Lower lobe of right lung (tissue), 2 donors: Measurements from ENCODE around the gene RADX. TPM values are rescaled to one million over a fixed set of nuclear protein-coding genes. Genes with fewer than 3 reads are reported as not detected.
A peak's percentile ranks its signal among the peaks of the same experiment; 100 is the strongest.

Source experiments
- ATAC-seq, 2 donors: fragments of 200-7000 bp; cut with Tn5 transposase; one replicate each; pipeline ENCODE4 v1.9.1; 2020 to 2022; ENCODE audit warnings: mild to moderate bottlenecking in 2 of 2, moderate library complexity in 2 of 2
- DNase-seq: peaks from one replicate; pipeline ENCODE4 v3.0.0-alpha.2; 2020
- H3K27ac ChIP-seq: fragments of 200-600 bp; one replicate; pipeline ENCODE4 v1.8.0; 2022
- H3K27me3 ChIP-seq: fragments of 200-600 bp; one replicate; pipeline ENCODE4 v1.8.0; 2022; ENCODE audit warnings: low read depth
- H3K36me3 ChIP-seq: fragments of 200-600 bp; one replicate; pipeline ENCODE4 v1.8.0; 2022; ENCODE audit warnings: mild to moderate bottlenecking
- H3K4me1 ChIP-seq: fragments of 200-600 bp; one replicate; pipeline ENCODE4 v1.8.0; 2022
- H3K4me3 ChIP-seq: fragments of 200-600 bp; one replicate; pipeline ENCODE4 v1.8.0; 2022; ENCODE audit warnings: mild to moderate bottlenecking
- H3K9me3 ChIP-seq: fragments of 200-600 bp; one replicate; pipeline ENCODE4 v1.8.0; 2022
- intact Hi-C: fragments of 100-400 bp; cut with DNase I; formaldehyde crosslinking; loops from one replicate; pipeline ENCODE4 v1.11.0; 2022
- total RNA-seq: library from RNA; stranded (reverse); fragmentation: NEBNext Ultra II Directional; extraction: Animal tissue kit (Norgen Biotek cat#: 25700); gene quantifications from one replicate; pipeline ENCODE4 v1.2.1, GENCODE V29; 2021
- TF ChIP-seq, protein P1 (sequence below): fragments of 200-600 bp; IDR thresholded peaks from one replicate; pipeline ENCODE4 v1.8.0; 2022; ENCODE audit warnings: antibody characterized with exemption, mild to moderate bottlenecking
- donor health status: DM: no; HTN: yes; CAD: no; lungs with severe emphysema.

RADX gene
- total RNA-seq, 1 donor from 2014 or later, result 3.7 TPM

DNA sequence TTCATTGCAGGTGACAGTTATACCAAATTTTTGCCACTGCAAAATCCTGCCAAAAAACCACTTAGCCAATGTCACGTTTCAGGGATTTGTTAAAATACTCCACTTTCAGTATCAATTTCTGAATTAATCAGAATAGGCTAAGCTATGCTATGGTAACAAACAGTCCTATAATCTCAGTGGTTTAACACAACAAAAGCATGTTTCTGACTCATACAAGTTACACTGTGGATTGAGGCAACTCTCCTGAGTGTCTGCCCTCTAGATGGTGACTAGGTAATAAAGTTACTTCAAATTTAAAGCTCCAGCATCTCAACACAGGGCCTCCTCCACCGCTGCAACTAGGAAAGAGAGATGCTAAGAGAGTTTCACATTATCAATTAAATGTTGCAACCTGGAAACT lies 23.0 kb upstream of the RADX start:
- no peaks in the 10 kb centered on the region for H3K36me3 ChIP-seq
- no peaks in the 10 kb centered on the region for H3K27me3 ChIP-seq
- H3K4me1 ChIP-seq, result no peaks in the 10 kb centered on the region
- no peak overlapping the region for H3K27ac ChIP-seq
- DNase-seq, result no peak
- H3K9me3 ChIP-seq, result no peaks in the 10 kb centered on the region
- no peak for ATAC-seq
- intact Hi-C loops, result no loop called here
- TF ChIP-seq, protein P1, sequence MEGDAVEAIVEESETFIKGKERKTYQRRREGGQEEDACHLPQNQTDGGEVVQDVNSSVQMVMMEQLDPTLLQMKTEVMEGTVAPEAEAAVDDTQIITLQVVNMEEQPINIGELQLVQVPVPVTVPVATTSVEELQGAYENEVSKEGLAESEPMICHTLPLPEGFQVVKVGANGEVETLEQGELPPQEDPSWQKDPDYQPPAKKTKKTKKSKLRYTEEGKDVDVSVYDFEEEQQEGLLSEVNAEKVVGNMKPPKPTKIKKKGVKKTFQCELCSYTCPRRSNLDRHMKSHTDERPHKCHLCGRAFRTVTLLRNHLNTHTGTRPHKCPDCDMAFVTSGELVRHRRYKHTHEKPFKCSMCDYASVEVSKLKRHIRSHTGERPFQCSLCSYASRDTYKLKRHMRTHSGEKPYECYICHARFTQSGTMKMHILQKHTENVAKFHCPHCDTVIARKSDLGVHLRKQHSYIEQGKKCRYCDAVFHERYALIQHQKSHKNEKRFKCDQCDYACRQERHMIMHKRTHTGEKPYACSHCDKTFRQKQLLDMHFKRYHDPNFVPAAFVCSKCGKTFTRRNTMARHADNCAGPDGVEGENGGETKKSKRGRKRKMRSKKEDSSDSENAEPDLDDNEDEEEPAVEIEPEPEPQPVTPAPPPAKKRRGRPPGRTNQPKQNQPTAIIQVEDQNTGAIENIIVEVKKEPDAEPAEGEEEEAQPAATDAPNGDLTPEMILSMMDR, result no peak
- no peak overlapping the region for H3K4me3 ChIP-seq

DNA sequence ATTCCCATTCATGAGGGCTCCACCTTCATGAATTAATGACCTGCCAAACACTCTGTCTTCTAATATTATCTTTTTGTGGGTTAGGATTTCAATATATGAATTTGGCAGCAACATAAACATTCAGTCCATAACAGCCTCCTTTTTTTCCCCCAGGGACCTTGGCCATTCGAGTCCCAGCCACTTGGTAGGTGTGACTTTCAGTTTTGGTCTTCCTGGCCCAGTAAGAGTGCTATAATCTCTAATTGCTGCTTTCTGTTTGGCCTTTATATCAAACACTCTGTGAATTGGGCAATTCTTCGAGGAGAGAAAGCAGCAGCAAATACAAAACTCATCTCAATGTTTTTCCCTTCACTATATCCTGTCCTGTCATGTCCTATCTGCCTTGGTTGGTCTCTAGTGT lies 12.4 kb upstream of the RADX start:
- H3K4me3 ChIP-seq, result no peak overlapping the region
- H3K27me3 ChIP-seq, result no peaks in the 10 kb centered on the region
- H3K4me1 ChIP-seq, result no peaks in the 10 kb centered on the region
- ATAC-seq (no peak), DNase-seq (no peak)
- H3K27ac ChIP-seq, result no peak overlapping the region
- no peaks in the 10 kb centered on the region for H3K36me3 ChIP-seq
- no peaks in the 10 kb centered on the region for H3K9me3 ChIP-seq
- TF ChIP-seq, protein P1, result no peak
- intact Hi-C loops, result no loop called here

DNA sequence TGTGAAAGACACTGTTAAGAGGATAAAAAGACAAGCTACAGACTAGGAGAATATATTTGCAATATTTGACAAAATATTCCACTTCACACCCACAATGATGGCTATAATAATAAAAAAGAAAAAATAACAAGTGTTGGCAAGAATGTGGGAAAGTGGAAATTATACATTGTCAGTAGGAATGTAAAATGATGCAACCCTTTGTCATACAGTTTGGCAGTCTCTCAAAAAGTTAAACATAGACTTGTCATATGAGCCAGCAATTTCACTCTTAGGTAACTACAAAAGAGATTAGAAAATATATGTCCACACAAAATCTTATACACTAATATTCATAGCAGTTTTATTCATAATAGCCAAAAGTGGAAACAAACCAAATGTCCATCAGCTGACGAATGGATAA lies 5.2 kb upstream of the RADX start:
- intact Hi-C loops, result no loop called here
- no peak for ATAC-seq
- H3K27me3 ChIP-seq, result no peaks in the 10 kb centered on the region
- H3K9me3 ChIP-seq, result no peaks in the 10 kb centered on the region
- no peaks in the 10 kb centered on the region for H3K36me3 ChIP-seq
- H3K27ac ChIP-seq, result no peak overlapping the region
- DNase-seq, result no peak
- TF ChIP-seq, protein P1, result no peak
- no peak overlapping the region for H3K4me3 ChIP-seq
- H3K4me1 ChIP-seq, result no peaks in the 10 kb centered on the region

DNA sequence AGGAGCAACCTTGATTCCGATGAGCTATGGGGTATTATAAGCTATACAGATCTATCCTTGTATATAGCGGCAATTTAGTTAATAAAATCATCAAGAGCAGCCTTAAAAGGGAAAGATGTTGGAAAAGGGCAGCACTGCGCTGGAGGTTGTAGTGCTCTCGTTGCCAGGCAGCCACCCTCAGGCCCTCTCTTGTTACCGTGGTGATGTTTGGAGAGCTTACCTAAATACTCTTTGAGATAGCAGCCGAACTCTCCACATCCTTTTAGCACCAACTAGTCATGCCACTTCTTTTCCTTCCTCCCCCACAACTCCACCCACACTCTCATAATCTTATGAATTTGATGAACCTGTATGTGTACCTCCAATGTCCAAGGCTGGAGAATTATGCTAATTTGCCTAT lies 3.8 kb upstream of the RADX start:
- peak; percentile 41 for DNase-seq
- TF ChIP-seq, protein P1, result no peak
- H3K36me3 ChIP-seq, result no peaks in the 10 kb centered on the region
- no peak overlapping the region for H3K4me3 ChIP-seq
- no peaks in the 10 kb centered on the region for H3K4me1 ChIP-seq
- intact Hi-C loops, result no loop called here
- no peaks in the 10 kb centered on the region for H3K27me3 ChIP-seq
- no peaks in the 10 kb centered on the region for H3K9me3 ChIP-seq
- H3K27ac ChIP-seq, result no peak overlapping the region
- ATAC-seq, result peak; percentile 69 to 75

DNA sequence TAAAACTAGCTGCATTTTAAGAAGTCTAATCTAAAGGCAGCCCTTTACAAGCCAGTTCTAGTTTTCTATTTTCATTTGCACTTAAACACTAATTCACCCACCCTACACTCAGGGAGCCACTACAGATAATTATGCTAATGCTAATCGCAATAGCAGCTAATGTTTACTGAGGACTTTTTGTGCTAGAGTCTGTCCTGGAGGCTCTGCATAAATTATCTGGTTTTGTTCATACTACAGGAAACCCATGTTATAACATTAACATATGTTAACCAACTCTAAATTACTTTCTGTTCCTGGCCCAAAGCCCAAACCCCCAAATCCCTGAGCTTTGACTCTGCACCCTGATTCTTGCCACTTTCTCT lies 480 bp upstream of the RADX start:
- no peaks in the 10 kb centered on the region for H3K4me1 ChIP-seq
- intact Hi-C loops, result no loop called here
- TF ChIP-seq, protein P1, result no peak
- H3K27me3 ChIP-seq, result no peaks in the 10 kb centered on the region
- peak overlapping the region; percentile 31 for H3K27ac ChIP-seq
- H3K36me3 ChIP-seq, result no peaks in the 10 kb centered on the region
- H3K9me3 ChIP-seq, result no peaks in the 10 kb centered on the region
- DNase-seq (no peak), ATAC-seq (peak; percentile 22 to 35)
- peak overlapping the region; percentile 58 for H3K4me3 ChIP-seq

DNA sequence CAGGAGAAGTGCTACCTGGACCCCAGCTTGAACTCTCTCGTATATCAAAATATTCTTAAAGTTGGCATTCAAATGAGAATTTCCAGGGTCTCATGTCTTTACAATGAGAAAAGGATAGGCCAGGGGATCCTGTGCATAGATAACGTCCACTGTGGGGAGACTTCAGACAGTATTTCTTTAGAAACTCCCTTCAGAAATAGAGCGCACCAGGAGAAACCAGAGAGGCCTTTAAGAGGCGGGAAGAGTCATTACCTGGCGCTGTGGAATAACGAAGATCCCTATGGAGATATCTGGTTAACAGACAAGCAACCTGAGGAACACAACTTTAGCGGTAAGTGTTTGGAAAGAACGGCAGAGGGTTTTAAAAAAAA lies 600 bp downstream of the RADX start:
- H3K27me3 ChIP-seq, result no peaks in the 10 kb centered on the region
- no peaks in the 10 kb centered on the region for H3K4me1 ChIP-seq
- H3K36me3 ChIP-seq, result no peaks in the 10 kb centered on the region
- ATAC-seq, result peak; percentile 6 to 41
- TF ChIP-seq, protein P1, result no peak
- intact Hi-C loops, result no loop called here
- no peak for DNase-seq
- no peak overlapping the region for H3K27ac ChIP-seq
- H3K9me3 ChIP-seq, result no peaks in the 10 kb centered on the region
- H3K4me3 ChIP-seq, result peak overlapping the region; percentile 58
